H9 (cell line): ENCODE results near the gene GRM5. TPM values are rescaled to one million over a fixed set of nuclear protein-coding genes. Genes with fewer than 3 reads are reported as not detected.

Experiments used
- DNase-seq: peaks from one replicate; pipeline ENCODE4 v3.0.0-alpha.2; 2017
- H2AFZ ChIP-seq: one replicate; pipeline ENCODE4 v1.6.1; 2013; ENCODE audit warnings: mild to moderate bottlenecking, low read length, control low read depth, moderate library complexity
- H2AK5ac ChIP-seq: 2 replicates; pipeline ENCODE4 v1.6.1; 2013; ENCODE audit warnings: low read length, control low read depth, mixed read lengths; ENCODE audit not compliant: insufficient read length
- H2BK120ac ChIP-seq: one replicate; pipeline ENCODE4 v1.6.1; 2013; ENCODE audit warnings: low read depth, mild to moderate bottlenecking, low read length, control low read depth, inconsistent platforms; ENCODE audit not compliant: poor library complexity, severe bottlenecking
- H2BK12ac ChIP-seq: 2 replicates; pipeline ENCODE4 v1.6.1; 2013; ENCODE audit warnings: low read length, control low read depth, mixed read lengths, low read depth; ENCODE audit not compliant: insufficient read length
- H2BK15ac ChIP-seq: 2 replicates; pipeline ENCODE4 v1.6.1; 2013; ENCODE audit warnings: low read depth, low read length, control low read depth
- H2BK20ac ChIP-seq: one replicate; pipeline ENCODE4 v1.6.1; 2013; ENCODE audit warnings: low read depth, mild to moderate bottlenecking, low read length, control low read depth, inconsistent platforms; ENCODE audit not compliant: poor library complexity, severe bottlenecking
- H2BK5ac ChIP-seq: 2 replicates; pipeline ENCODE4 v1.6.1; 2013; ENCODE audit warnings: low read length, control low read depth, mixed read lengths; ENCODE audit not compliant: insufficient read length
- H3K14ac ChIP-seq: 2 replicates; pipeline ENCODE4 v1.6.1; 2013; ENCODE audit warnings: low read length, control low read depth; ENCODE audit not compliant: insufficient read depth
- H3K18ac ChIP-seq: 2 replicates; pipeline ENCODE4 v1.6.1; 2013; ENCODE audit warnings: low read depth, mild to moderate bottlenecking, mixed read lengths, low read length, control low read depth; ENCODE audit not compliant: insufficient read length
- H3K23ac ChIP-seq: 2 replicates; pipeline ENCODE4 v1.6.1; 2013; ENCODE audit warnings: low read length, control low read depth, mixed read lengths, low read depth; ENCODE audit not compliant: insufficient read length
- H3K23me2 ChIP-seq: 2 replicates; pipeline ENCODE4 v1.6.1; 2013; ENCODE audit warnings: low read depth, mild to moderate bottlenecking, mixed read lengths, low read length, control low read depth; ENCODE audit not compliant: insufficient read length, poor library complexity, severe bottlenecking
- H3K27ac ChIP-seq: 2 replicates; pipeline ENCODE4 v1.5.1; 2013; ENCODE audit warnings: low read length, control low read depth, mixed read lengths, low read depth; ENCODE audit not compliant: insufficient read length
- H3K27me3 ChIP-seq: 2 replicates; pipeline ENCODE4 v1.6.1; 2013; ENCODE audit warnings: low read length, control low read depth, inconsistent platforms; ENCODE audit not compliant: insufficient read depth
- H3K4ac ChIP-seq: 2 replicates; pipeline ENCODE4 v1.6.1; 2013; ENCODE audit warnings: low read depth, mild to moderate bottlenecking, control low read depth, inconsistent platforms, low read length, moderate library complexity
- H3K4me1 ChIP-seq: 2 replicates; pipeline ENCODE4 v1.6.1; 2013; ENCODE audit warnings: low read length, control low read depth, inconsistent platforms; ENCODE audit not compliant: insufficient read depth
- H3K4me2 ChIP-seq: 2 replicates; pipeline ENCODE4 v1.6.1; 2013; ENCODE audit warnings: low read length, control low read depth, mixed read lengths; ENCODE audit not compliant: insufficient read length, insufficient read depth
- H3K56ac ChIP-seq: 2 replicates; pipeline ENCODE4 v1.6.1; 2013; ENCODE audit warnings: low read depth, mild to moderate bottlenecking, mixed read lengths, low read length, control low read depth; ENCODE audit not compliant: insufficient read length
- H3K79me1 ChIP-seq: 2 replicates; pipeline ENCODE4 v1.6.1; 2013; ENCODE audit warnings: low read depth, mild to moderate bottlenecking, moderate library complexity, low read length, control low read depth, inconsistent platforms; ENCODE audit not compliant: insufficient read depth, poor library complexity, severe bottlenecking
- H3K79me2 ChIP-seq: 2 replicates; pipeline ENCODE4 v1.6.1; 2013; ENCODE audit warnings: low read length, control low read depth, inconsistent platforms; ENCODE audit not compliant: insufficient read depth
- H3K9ac ChIP-seq: 2 replicates; pipeline ENCODE4 v1.6.1; 2013; ENCODE audit warnings: low read length, control low read depth, mixed read lengths; ENCODE audit not compliant: insufficient read length; ENCODE audit errors: extremely low read depth
- H3K9me3 ChIP-seq: one replicate; pipeline ENCODE4 v1.6.1; 2013; ENCODE audit warnings: low read depth, low read length, inconsistent platforms; ENCODE audit not compliant: control insufficient read depth
- H3T11ph ChIP-seq: one replicate; pipeline ENCODE4 v1.6.1; 2013; ENCODE audit warnings: mild to moderate bottlenecking, low read length, control low read depth, inconsistent platforms
- H4K20me1 ChIP-seq: one replicate; pipeline ENCODE4 v1.6.1; 2013; ENCODE audit not compliant: control insufficient read depth, insufficient read length, insufficient read depth
- H4K5ac ChIP-seq: 2 replicates; pipeline ENCODE4 v1.6.1; 2013; ENCODE audit warnings: low read depth, mild to moderate bottlenecking, mixed read lengths, low read length, control low read depth; ENCODE audit not compliant: insufficient read length
- H4K8ac ChIP-seq: replicated peaks from 2 replicates; pipeline ENCODE4 v1.6.1; 2013; ENCODE audit warnings: low read length, control low read depth, mixed read lengths, low read depth; ENCODE audit not compliant: insufficient read length
- H4K91ac ChIP-seq: 2 replicates; pipeline ENCODE4 v1.6.1; 2013; ENCODE audit warnings: low read depth, mild to moderate bottlenecking, moderate library complexity, mixed read lengths, low read length, control low read depth; ENCODE audit not compliant: insufficient read length
- H3K27ac Mint-ChIP-seq, 3 experiments: 2 replicates in 2 of 3; 3 replicates in 1 of 3; pipeline ENCODE4 v1.8.0; 2020 to 2021; ENCODE audit warnings: mixed read lengths in 3 of 3, mild to moderate bottlenecking in 1 of 3, moderate library complexity in 1 of 3
- H3K27me3 Mint-ChIP-seq: 2 replicates; pipeline ENCODE4 v1.8.0; 2021; ENCODE audit warnings: low read depth, mild to moderate bottlenecking, moderate library complexity, mixed read lengths
- H3K36me3 Mint-ChIP-seq, 3 experiments: 2 replicates in 2 of 3; 3 replicates in 1 of 3; pipeline ENCODE4 v1.8.0; 2020 to 2021; ENCODE audit warnings: low read depth in 3 of 3, mixed read lengths in 3 of 3; ENCODE audit not compliant: insufficient read depth in 1 of 3
- H3K4me1 Mint-ChIP-seq, 2 experiments: 2 replicates each; pipeline ENCODE4 v1.8.0; 2020; ENCODE audit warnings: mixed read lengths in 2 of 2
- H3K4me3 Mint-ChIP-seq, 2 experiments: 2 replicates in 1 of 2; 3 replicates in 1 of 2; pipeline ENCODE4 v1.8.0; 2020 to 2021; ENCODE audit warnings: mild to moderate bottlenecking in 2 of 2, mixed read lengths in 2 of 2, moderate library complexity in 1 of 2
- H3K9me3 Mint-ChIP-seq, 2 experiments: 2 replicates in 1 of 2; 3 replicates in 1 of 2; pipeline ENCODE4 v1.8.0; 2020; ENCODE audit warnings: mild to moderate bottlenecking in 2 of 2, mixed read lengths in 2 of 2, moderate library complexity in 1 of 2
- CTCF ChIP-seq: fragments of 200-600 bp; sonication (generic); conservative IDR thresholded peaks from 3 replicates; pipeline ENCODE4 v1.8.0; 2021; ENCODE audit warnings: antibody characterized with exemption, mild to moderate bottlenecking
- WGBS: extraction: QIAGEN DNeasy Blood & Tissue Kit; methylation state at CpG from one replicate; pipeline ENCODE4 v1.1.7; 2013; ENCODE audit warnings: missing lambda C conversion rate, low lambda C conversion rate, mixed read lengths; ENCODE audit not compliant: insufficient read length; ENCODE audit errors: extremely low coverage; 5-methylcytosine and 5-hydroxymethylcytosine counted together
- total RNA-seq: library from RNA; stranded (reverse); gene quantifications from 2 replicates; pipeline ENCODE4 v1.2.1, GENCODE V29; 2021

Gene GRM5
- total RNA-seq, 1 experiment from 2014 or later: not detected

GRCh38 chr11:88603091-88603867, 462.5 kb downstream of the GRM5 start:
- TF ChIP-seq CTCF: no peak
- no peak overlapping the region for H4K91ac ChIP-seq
- no peak overlapping the region for H2BK5ac ChIP-seq
- H2BK15ac ChIP-seq: no peak overlapping the region
- H4K8ac ChIP-seq: no peak overlapping the region
- no peaks in the 10 kb centered on the region for H4K20me1 ChIP-seq
- no peaks in the 10 kb centered on the region for H3K79me1 ChIP-seq
- no peaks in the 10 kb centered on the region for H3K23me2 ChIP-seq
- H2BK12ac ChIP-seq: no peak overlapping the region
- peaks cover 6 to 7% of the 10 kb centered on the region in 2 experiments for H3K4me1 Mint-ChIP-seq
- H3K56ac ChIP-seq: no peak overlapping the region
- no peak overlapping the region for H2AK5ac ChIP-seq
- H3K4me1 ChIP-seq: no peaks in the 10 kb centered on the region
- no peaks in the 10 kb centered on the region for H3K9me3 ChIP-seq
- no peak overlapping the region for H3K14ac ChIP-seq
- H3K4me2 ChIP-seq: no peak overlapping the region
- H3K18ac ChIP-seq: no peak overlapping the region
- no peaks in the 10 kb centered on the region for H3K36me3 Mint-ChIP-seq
- H3K27ac Mint-ChIP-seq: no peak overlapping the region
- WGBS: no CpG with 5 or more reads among the region's 3 CpGs
- H3K27me3 Mint-ChIP-seq: no peaks in the 10 kb centered on the region
- no peak overlapping the region for H3K4me3 Mint-ChIP-seq
- no peak overlapping the region for H3K4ac ChIP-seq
- H3K79me2 ChIP-seq: no peaks in the 10 kb centered on the region
- H3K27me3 ChIP-seq: no peaks in the 10 kb centered on the region
- H2BK120ac ChIP-seq: no peak overlapping the region
- no peak overlapping the region for H3K27ac ChIP-seq
- H3K9me3 Mint-ChIP-seq: no peaks in the 10 kb centered on the region
- DNase-seq: no peak
- no peak overlapping the region for H3K9ac ChIP-seq
- H3T11ph ChIP-seq: no peak overlapping the region
- H2BK20ac ChIP-seq: no peak overlapping the region
- H3K23ac ChIP-seq: no peak overlapping the region
- H4K5ac ChIP-seq: no peak overlapping the region
- no peak overlapping the region for H2AFZ ChIP-seq
